Mucosa of gallbladder (tissue), 1 donor: ENCODE results near the gene CRB3. TPM values are rescaled to one million over a fixed set of nuclear protein-coding genes. Genes with fewer than 3 reads are reported as not detected.

Experiments used
- total RNA-seq: library from RNA; stranded (reverse); gene quantifications from one replicate; pipeline ENCODE4 v1.2.1, GENCODE V29; 2021
- donor health status: DM: no; HTN: no; CAD: no.

CRB3 gene
- total RNA-seq, 1 donor from 2014 or later: 75.9 TPM

Other genes starting within 250 kb of the CRB3 start
- gene MLLT1, start 184.3 kb upstream of the CRB3 start, total RNA-seq: 67.5 TPM
- gene ACER1, start 130.7 kb upstream of the CRB3 start, total RNA-seq: 0.14 TPM
- gene CLPP, start 102.7 kb upstream of the CRB3 start, total RNA-seq: 75.5 TPM
- 91.5 TPM for gene ALKBH7, start 91.5 kb upstream of the CRB3 start, total RNA-seq
- 4.5 TPM for gene PSPN, start 88.3 kb upstream of the CRB3 start, total RNA-seq
- 66.8 TPM for gene GTF2F1, start 71.1 kb upstream of the CRB3 start, total RNA-seq
- gene KHSRP, start 39.5 kb upstream of the CRB3 start, total RNA-seq: 201 TPM
- 0.72 TPM for gene SLC25A41, start 30.5 kb upstream of the CRB3 start, total RNA-seq
- 101 TPM for gene SLC25A23, start 4.5 kb upstream of the CRB3 start, total RNA-seq
- gene DENND1C, start 17.5 kb downstream of the CRB3 start, total RNA-seq: 8.0 TPM
- 1.8 TPM for gene TUBB4A, start 38.0 kb downstream of the CRB3 start, total RNA-seq
- 1.2 TPM for gene TNFSF9, start 66.8 kb downstream of the CRB3 start, total RNA-seq
- gene CD70, start 126.9 kb downstream of the CRB3 start, total RNA-seq: not detected
- 1.8 TPM for gene TNFSF14, start 205.9 kb downstream of the CRB3 start, total RNA-seq